MM.1S (cell line): Measurements from ENCODE around the gene SAXO2.

Experiments used
- EZH2 ChIP-seq: fragments of 300-600 bp; sonication (generic); optimal IDR thresholded peaks from 2 replicates; pipeline ENCODE3; 2017; ENCODE audit warnings: low read depth, mild to moderate bottlenecking, antibody characterized with exemption, low read length, mixed read lengths
- EZH2phosphoT487 ChIP-seq: fragments of 300-600 bp; sonication (generic); IDR thresholded peaks from 2 replicates; pipeline ENCODE4 v1.6.1; 2018; ENCODE audit warnings: antibody characterized with exemption, low read length
- TF ChIP-seq, protein P1 (sequence below): fragments of 300-600 bp; sonication (generic); IDR thresholded peaks from 2 replicates; pipeline ENCODE4 v1.5.1; 2016; ENCODE audit warnings: antibody characterized with exemption, low read length, mixed read lengths

DNA sequence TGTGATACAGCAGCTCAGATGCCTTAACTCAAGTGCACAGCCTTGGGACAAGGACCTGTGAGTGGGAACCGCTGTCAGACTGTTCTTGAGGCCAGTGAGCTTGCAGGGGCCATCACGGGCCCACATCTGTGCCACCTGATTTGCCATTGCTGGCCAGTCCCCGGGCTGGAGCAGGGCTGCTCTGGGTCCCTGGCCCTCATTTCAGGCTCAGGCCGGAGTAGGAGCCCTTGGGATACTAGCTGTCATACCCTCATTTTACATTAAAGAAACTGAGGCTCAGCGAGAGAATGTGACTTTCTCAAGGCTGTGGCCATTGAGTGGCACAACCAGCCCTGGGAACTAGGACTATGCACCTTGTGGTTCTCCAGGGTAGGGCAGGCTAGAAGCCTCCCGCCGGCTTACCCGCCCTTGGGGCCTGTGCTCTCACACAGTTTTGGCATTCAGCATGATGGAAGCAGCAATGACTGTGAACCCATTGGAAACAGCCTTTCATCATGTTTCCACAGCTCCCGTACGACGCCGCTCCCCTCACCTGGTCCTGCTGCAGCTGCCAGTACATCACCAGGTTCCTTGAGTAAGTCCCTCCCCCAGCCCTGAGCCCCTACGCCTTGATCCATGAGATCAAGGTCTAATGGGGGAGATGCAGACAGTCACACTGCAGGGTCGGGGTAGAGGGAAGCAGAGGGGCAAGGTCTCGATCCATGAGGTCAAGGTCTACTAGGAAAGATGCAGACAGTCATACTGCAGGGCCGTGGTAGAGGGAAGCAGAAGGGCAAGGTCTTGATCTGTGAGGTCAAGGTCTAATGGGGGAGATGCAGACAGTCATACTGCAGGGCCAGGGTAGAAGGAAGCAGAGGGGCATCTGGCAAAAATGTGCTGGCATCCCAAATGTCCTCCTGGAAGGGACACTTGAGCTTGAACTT is 44.4 kb downstream of the SAXO2 start:
- TF ChIP-seq, protein P1, sequence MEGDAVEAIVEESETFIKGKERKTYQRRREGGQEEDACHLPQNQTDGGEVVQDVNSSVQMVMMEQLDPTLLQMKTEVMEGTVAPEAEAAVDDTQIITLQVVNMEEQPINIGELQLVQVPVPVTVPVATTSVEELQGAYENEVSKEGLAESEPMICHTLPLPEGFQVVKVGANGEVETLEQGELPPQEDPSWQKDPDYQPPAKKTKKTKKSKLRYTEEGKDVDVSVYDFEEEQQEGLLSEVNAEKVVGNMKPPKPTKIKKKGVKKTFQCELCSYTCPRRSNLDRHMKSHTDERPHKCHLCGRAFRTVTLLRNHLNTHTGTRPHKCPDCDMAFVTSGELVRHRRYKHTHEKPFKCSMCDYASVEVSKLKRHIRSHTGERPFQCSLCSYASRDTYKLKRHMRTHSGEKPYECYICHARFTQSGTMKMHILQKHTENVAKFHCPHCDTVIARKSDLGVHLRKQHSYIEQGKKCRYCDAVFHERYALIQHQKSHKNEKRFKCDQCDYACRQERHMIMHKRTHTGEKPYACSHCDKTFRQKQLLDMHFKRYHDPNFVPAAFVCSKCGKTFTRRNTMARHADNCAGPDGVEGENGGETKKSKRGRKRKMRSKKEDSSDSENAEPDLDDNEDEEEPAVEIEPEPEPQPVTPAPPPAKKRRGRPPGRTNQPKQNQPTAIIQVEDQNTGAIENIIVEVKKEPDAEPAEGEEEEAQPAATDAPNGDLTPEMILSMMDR = no peak
- no peak for TF ChIP-seq EZH2phosphoT487
- no peak for TF ChIP-seq EZH2
